Measurements from ENCODE around the gene NIF3L1.

NIF3L1 gene, protein sequence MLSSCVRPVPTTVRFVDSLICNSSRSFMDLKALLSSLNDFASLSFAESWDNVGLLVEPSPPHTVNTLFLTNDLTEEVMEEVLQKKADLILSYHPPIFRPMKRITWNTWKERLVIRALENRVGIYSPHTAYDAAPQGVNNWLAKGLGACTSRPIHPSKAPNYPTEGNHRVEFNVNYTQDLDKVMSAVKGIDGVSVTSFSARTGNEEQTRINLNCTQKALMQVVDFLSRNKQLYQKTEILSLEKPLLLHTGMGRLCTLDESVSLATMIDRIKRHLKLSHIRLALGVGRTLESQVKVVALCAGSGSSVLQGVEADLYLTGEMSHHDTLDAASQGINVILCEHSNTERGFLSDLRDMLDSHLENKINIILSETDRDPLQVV

DNA sequence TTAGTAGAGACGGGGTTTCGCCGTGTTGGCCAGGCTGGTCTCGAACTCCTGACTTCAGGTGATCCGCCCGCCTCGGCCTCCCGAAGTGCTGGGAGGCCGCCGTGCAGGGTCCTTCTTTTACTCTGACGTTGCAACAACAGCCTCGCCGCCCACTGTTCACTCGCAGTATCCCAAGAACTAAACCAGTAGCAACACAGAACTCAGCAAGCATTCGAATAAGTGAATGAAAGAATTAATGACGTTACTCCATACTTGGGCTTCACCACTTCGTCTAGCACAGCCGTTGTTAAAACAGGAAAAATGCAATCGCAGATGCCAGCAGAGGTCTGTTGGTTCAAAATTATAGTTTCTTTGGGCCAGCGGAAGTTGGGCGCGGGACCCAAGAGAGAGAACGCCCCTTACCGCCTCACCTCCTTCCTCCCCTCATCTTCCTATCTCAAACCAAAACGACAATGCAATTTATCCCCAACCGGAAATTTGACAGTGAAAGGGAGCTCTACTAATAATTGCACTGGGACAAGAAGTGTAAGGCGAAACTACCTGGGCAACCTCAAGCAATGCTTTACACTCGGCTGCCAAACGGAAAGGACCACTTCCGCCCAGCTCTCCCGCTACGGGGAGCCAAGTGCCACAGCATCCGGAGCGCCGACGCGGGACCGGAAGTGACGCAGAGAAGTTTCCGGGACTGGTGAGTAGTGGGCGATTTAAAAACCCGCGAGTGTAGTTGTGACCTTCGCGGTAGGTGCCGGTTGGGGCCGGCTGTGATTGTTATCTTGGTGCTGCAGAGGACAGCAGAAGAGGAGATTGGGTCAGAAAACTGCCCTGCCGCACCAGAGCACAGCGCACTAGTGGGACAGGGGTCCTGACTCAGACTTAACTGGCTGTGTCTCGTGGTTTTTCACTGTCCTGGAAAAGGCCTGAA is at the start of gene NIF3L1, which contains the start of gene PPIL3:
NIF3L1 (plus strand) TSS at position 668 of the 922 bp plus-strand sequence. CDS start 2,573 bp downstream, outside the sequence.
PPIL3 (minus strand) TSS at position 374 of the 922 bp plus-strand sequence. CDS start 1,462 bp downstream, outside the sequence.
- peak; percentile 88 to 89 (median 88) for DNase-seq (ENCODE audit: low read depth in 3 of 3, low spot score in 1 of 3)

DNA sequence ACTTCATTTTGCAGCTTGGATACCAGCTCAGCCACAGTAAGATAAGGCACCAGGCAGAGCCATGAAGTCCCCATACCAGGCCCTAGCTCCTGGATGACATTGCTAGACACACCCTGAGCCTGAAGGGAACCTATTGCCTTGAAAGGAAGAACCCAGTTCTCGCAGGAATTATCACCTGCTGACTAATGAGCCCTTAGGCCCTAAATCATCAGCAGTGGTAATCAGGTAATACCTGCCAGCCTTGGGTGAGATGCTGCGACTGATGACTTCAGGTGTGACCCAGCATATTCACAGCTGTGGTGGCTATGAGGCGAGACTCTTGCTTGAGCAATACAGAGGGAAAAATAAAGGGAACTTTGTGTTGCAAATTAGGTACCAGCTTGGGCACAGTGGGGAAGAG is 49.7 kb upstream of the NIF3L1 start:
- no peak for DNase-seq (ENCODE audit: low read depth in 3 of 3, low spot score in 1 of 3)

DNA sequence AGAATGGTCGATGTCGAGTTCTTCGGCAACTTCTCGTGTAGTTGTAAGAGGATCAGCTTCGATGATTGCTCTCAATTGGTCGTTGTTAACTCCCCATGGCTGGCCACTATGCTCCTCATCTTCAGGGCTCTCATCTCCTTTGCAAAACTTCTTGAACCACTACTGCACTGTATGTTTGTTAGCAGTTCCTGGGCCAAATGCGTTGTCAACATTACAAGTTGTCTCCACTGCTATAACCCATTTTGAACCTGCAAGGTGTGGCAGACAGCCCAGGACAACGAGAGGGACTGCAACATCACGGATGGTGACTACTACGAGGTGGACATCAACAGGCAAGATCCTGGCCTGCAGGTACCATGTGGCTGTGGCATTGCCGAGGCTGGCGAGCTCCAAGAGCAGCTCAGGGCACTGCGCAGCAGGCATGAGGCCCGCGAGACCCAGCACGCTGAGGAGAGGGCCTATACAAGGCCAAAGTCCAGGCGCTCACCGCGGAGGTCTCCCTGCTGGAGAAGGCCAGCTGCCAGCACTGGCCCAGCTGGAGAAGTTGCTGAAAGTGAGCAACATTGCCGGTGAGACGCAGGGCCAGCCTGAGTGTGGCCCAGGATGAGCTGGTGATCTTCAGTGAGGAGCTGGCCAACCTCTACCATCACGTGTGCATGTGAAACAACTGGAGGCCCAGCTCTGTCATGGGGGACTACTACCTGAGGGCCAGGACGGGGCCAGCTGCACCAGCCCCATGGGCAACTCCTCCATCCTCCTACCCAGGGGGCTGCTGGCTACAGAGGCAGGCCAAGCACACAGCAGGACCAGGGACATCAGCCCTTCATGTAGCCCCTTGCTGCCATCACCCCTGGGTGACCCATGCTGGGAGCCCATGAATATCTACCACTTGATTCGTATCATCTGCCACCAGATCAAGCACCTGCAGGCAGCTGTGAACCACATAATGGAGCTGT is 44.9 kb upstream of the NIF3L1 start:
- DNase-seq (ENCODE audit: low read depth in 3 of 3, low spot score in 1 of 3): no peak

DNA sequence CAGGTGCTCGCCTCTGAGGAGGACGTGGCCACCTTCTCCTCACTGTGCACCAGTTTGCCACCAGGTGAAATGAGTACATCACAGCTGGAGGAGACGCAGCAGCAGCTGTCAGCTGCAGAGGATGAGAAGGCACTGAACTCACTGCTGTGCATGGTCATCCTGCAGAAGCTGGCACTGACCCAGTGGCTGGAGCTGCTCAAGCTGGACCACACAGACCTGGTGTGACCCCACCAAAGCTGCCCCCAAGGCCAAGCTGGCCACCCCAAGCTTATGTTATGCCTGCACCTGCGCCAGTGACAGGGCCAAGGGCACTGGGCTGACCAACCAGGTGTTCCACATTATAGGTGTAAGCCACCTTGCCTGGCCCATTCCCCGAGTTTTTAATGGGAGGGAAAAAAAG is 44.0 kb upstream of the NIF3L1 start:
- DNase-seq (ENCODE audit: low read depth in 3 of 3, low spot score in 1 of 3): no peak

DNA sequence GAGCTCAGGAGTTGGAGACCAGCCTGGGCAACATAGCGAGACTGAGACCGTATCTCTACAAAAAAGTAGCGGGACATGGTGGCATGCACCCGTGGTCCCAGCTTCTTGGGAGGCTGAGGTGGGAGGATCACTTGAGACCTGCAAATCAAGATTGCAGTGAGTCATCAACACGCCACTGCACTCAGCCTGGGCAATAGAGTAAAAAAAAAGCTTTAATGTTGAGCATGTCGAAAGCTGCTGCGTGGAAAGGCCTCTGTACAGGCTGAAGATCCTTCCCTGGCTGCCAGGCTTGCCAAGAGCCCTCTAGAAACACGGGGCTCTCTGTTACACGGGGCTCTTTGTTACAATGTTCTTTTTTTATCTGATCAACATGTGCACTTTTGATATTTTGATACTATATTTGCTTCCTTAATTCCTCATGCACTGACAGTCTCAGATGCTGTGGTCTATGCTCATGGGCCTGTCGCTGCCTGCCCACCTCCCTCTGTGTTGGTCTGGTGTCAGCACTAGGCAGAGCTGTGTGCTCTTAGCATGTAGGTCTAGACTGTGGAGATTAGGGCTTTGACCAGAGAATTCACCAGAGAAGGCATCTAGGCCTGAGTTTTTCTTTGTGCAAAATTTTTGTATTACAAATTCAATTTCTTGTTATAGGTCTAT is 43.4 kb upstream of the NIF3L1 start:
- DNase-seq (ENCODE audit: low read depth in 3 of 3, low spot score in 1 of 3): no peak

DNA sequence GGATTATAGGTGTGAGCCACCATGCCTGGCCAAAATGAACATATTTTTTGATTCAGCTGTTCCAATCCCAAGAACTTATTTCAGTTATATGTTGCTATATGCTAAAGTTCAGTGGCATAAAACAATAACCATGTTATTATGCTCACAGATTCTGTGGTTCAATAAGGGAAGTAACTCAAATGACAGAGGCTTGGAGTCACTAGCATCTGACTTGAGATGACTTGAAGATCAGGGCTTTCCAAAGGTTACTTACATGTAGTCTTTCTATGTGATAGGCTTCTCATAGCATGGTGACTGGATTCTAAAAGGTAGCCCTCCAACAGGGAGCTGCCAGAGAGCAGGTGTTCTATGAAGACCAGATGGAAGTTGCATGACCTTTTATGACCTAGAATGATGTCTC is 41.9 kb upstream of the NIF3L1 start:
- no peak for DNase-seq (ENCODE audit: low read depth in 3 of 3, low spot score in 1 of 3)

DNA sequence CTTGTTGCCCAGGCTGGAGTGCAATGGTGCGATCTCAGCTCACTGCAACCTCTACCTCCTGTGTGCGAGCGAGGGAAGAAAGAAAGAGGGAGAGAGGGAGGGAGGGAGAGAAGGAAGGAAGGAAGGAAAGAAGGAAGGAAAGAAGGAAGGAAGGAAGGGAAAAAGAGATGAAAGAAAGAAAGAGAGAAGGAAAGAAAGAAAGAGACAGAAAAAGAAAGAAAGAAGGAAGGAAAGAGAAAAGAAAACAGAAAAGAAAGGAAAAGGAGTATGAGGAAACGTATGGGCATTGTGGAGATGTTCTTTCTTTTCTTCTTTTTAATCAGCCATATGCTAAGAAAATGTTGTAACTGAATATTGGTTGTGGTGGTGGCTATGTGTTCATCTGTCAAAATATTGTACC is 41.2 kb upstream of the NIF3L1 start:
- DNase-seq (ENCODE audit: low read depth in 3 of 3, low spot score in 1 of 3): no peak

DNA sequence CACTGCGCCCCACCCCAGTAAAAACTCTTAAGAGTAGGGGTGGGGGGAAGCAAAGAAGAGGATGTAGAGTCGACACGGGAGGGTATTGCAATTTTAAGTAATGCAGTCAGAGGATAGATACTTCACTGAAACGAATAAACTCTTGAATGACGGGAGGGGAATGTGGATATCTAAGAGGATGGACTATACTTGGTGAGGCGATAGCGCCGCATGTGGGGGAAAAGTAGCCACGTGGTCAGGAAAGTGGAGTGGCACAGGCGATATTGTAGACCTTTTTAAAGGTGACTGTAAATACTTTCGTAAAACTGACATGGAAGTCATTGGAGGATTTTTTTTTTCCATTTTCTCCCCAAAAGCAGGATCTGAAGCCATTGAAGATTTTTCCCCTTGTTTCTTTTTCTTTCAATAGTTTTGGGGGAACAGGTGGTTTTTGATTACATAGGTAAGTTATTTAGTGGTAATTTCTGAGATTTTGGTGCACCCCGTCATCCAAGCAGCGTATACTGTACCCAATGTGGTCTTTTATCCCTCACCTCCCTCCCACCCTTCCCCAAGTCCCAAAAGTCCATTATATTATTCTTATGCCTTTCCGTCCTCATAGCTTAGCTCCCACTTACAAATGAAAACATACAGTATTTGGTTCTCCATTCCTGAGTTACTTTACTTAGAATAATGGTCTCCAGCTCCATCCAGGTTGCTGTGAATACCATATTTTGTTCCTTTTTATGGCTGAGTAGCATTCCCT is 38.5 kb upstream of the NIF3L1 start:
- no peak for DNase-seq (ENCODE audit: low read depth in 3 of 3, low spot score in 1 of 3)

DNA sequence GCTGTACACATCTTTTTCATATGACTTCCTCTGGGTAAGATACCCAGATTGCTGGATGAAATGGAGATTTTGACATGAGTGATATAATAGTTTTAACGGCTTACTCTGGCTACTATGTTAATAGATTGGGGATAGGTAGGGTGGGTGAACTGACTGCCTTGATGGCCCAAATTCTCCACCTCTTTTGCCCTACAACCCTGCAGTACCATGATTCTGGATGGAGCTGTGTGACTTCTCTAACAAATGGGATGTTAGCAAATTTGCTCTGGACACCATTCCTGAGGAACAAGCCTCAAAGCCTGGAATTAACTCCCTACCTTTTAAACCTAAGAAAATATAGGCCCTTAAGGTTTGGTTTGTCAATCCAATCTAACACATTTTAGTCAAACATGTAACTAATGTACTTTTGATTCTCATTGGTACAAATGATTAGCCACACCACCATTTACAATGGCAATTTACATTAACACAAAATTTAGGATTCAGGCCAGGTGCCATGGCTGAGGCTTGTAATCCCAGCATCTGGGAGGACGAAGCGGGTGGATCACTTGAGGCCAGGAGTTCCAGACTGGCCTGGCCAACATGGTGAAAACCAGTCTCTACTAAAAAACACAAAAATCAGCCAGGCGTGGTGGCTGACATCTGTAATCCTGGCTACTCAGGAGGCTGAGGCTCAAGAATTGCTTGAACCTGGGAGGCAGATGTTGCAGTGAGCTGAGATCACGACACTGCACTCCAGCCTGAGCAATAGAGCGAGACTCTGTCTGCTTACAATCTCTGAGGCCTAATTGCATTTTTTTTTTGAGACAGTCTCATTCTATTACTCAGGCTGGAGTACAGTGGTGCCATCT is 37.5 kb upstream of the NIF3L1 start:
- no peak for DNase-seq (ENCODE audit: low read depth in 3 of 3, low spot score in 1 of 3)

DNA sequence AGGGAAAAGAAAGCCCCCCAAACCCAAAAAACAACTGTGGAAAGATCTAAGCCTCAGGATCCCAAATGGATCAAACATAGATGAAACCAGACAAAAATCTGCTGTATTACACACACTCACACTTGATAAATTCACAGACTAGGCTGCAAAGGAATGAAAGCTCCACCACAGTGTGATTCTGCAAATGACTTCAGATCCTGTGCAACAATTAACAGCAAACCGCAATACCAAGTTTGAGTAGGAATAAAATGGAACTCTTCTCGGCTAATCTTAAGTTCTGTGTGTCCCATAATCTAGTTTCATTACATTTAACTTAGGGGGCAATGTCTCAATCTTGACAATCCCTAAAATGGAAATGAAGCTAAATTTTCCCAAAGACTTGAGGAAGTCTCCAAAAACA is 36.6 kb upstream of the NIF3L1 start:
- no peak for DNase-seq (ENCODE audit: low read depth in 3 of 3, low spot score in 1 of 3)

DNA sequence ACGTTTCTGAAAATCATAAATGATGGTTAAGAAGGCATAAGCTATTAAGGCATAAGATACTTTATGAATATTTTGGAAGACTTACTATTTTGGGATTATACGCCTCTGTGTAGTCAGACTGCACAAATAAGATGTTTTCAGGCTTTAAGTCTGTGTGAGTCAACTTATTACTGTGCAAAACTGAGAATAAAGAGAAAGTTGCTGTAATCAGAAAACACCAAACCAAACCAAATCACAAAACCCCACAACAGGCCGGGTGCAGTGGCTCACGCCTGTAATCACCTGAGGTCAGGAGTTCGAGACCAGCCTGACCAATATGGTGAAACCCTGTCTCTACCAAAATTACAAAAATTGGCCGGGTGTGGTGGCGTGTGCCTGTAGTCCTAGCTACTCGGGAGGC is 32.4 kb upstream of the NIF3L1 start:
- no peak for DNase-seq (ENCODE audit: low read depth in 3 of 3, low spot score in 1 of 3)

DNA sequence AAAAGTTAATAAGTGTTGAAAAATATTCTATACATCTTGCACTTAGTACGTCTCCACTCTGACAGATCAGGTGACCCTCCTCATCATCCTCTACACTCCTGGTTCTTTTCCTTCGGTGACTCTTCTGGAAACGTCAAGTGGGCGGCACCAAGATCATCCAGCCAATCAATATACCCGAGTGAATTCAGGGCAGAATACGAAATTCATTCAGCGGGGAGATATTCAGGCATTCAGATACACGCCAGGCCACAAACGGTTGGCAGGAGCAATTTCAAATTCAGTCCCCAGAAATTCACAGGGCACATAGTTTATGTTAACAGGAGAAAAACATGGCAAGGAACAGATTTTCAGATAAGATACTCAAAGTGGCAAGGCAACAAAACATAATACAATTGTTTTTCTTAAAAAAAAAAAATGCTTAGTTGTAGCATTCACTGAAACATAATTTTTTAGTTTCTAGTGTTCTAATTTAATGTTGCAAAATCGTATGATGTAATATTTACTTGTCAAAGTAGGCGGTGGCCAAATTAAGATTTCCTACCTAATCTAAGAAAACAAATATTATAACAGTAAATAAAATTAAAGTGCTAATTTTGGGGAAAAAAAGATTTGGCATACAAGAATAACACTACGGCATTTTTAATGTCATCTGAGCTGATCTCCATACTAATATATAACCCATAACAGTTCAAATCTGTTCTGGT is 28.9 kb upstream of the NIF3L1 start:
- no peak for DNase-seq (ENCODE audit: low read depth in 3 of 3, low spot score in 1 of 3)

DNA sequence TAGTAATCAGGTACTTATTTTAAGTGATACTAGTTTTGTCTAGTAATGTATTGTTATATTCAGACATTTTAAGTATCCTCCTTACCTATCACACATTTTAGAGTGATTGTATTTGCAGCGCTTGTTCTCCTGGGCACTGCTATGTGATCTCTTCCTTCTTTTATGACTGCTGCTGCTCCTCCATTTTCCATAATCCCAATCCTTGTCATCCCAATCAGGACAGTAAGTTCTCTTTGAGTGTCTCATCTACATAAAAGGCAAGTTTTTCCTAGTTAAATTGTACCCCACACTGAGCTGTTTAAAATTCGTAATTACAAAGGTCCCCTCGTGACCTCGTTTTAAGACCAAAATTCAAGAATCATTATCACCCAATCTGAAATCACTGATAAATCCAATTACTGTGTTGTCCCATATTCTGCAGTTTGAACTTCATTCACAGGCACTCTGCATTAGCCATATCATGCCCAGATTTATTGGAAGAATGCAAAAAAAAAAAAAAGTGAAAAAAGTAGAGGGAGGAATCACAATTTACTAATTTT is 27.5 kb upstream of the NIF3L1 start:
- no peak for DNase-seq (ENCODE audit: low read depth in 3 of 3, low spot score in 1 of 3)

DNA sequence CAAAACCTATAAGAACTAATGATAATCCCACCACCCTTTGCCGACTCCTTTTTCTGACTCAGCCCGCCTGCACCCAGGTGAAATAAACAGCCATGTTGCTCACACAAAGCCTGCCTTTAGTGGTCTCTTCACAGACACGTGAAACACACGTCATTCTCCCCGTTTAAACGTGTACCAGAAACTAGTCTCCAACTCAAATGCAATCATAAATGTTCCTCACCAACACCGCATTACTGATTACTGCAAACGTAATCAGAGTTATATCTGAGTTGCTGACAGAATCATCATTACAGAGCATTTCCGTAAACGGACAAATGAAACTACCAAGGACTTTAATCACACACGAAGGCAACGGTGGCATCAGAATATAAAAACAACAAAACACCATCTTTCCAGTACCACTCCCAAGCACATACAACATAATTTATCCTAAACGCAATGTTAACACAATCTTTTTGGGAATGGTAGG is 26.6 kb upstream of the NIF3L1 start:
- peak in 1 of 3 donors; percentile 9 for DNase-seq (ENCODE audit: low read depth in 3 of 3, low spot score in 1 of 3)

DNA sequence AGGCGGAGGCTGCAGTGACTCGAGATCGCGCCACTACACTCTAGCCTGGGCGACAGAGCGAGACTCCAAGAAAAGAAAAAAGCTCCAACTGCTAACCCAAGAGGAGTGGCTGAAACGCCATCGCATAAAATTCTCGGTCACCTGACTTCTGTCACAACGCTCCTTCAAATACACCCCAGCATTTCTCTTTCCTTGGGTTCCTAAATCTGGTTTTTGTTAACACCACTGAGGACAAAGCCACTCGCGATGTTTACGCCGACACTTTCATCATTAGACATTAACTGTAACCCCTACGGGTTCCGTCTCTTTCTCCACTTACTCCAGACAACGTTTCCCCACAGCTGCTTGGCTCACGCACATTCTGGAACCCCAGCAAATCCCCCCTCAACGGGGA is 25.4 kb upstream of the NIF3L1 start:
- DNase-seq (ENCODE audit: low read depth in 3 of 3, low spot score in 1 of 3): no peak

DNA sequence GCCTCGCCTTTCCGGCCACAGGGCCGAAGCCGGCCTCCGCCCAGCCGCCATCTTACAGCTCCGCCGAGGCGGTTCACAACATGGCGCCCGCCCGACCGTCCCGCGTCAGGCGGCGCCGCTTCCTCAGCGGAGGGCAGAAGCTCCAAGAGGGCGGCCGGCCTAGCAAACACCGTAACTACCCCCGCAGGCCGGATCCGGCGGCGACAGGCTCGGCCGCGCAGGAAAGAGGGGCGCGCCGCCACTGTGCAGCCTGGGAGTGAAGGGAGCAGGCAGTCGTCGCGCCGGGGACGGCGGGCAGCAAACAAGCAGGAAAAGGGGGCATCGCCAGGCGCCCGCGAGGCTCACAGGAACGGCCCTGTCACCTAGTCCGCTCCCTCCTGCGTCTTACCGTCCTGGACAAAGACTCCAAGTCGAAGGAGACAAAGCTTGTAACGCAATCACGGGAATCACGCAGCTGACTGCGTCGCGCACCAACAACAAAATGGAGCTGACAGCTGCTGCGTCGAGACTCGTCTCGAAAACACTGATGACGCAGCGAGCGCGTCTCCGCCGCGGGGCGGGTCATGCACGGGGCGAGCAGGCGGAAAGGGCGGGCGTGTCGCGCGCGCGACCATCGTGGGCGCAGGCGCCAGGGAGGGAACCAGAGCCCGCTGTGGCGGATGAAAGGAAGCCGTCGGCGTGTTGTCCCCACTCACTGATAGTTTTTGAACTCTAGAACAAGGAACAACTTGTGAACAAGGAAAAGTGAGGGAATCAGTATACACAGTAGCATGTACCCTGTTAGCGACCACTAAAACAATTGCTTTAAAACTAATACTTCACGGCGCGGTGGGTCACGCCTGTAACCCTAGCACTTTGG is 24.8 kb upstream of the NIF3L1 start, which contains the start of gene CLK1:
CLK1 (minus strand) TSS at position 483 of the 859 bp plus-strand sequence. CDS start 2,796 bp downstream, outside the sequence.
- peak; percentile 83 to 92 (median 90) for DNase-seq (ENCODE audit: low read depth in 3 of 3, low spot score in 1 of 3)

DNA sequence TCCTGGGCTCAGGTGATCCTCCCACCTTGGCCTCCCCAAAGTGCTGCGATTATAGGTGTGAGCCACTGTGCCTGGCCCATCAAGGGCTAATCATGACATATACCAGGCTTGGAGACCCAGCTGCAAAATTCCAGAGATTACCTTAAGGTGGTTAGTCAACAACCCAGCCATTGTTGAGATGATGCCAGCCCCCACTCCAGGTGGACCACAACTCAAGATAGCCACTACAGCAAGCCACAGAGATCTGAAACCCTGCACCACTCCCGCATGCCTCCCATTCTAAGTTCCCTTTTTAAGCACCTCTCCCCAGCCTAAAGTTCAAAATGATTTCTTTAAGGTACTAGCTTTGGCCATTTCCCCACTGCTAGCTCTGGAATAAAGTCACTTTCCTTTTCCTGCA is 20.2 kb upstream of the NIF3L1 start:
- no peak for DNase-seq (ENCODE audit: low read depth in 3 of 3, low spot score in 1 of 3)

Data from stimulated activated CD4-positive, alpha-beta T cell treated with anti-CD3 and anti-CD28 coated beads, TNF-alpha, amount 100 ng/mL, for 1 hour (primary cell).